GF-D8 (cell line): Measurements from ENCODE around the gene RAB3GAP1.
"Not testable (repeated sequence)": the region's sequence is repeated elsewhere in the genome, so short reads cannot be mapped to it uniquely, and the experiment has no call there.

Source experiments
- DNase-seq: peaks from one replicate; lab custom pipeline; 2025; lab: John Stamatoyannopoulos, UW

The RAB3GAP1 gene

DNA sequence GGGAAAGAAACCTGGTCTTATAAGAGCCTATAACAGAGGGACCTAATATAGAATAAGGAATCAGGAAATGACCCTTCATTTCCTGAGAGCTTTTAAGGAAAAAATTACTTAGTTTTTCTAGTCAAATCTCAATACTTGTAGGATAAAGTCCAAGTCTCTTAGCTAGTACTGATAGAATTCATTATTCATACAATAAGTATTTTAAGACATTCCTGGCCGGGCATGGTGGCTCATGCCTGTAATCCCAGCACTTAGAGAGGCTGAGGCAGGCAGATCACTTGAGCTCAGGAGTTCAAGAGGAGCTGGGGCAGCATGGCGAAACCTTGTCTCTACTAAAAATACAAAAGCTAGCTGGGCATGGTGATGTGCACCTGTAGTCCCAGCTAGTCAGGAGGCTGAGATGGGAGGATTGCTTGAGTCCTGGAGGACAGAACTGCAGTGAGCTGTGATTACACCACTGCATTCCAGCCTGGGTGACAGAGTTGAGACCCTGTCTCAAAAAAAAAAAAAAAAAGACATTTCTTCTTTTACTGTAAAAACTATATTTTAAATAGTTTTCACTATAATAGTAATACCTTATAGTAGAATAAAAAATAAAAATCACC lies 3.2 kb downstream of the RAB3GAP1 start:
- no peak for DNase-seq

DNA sequence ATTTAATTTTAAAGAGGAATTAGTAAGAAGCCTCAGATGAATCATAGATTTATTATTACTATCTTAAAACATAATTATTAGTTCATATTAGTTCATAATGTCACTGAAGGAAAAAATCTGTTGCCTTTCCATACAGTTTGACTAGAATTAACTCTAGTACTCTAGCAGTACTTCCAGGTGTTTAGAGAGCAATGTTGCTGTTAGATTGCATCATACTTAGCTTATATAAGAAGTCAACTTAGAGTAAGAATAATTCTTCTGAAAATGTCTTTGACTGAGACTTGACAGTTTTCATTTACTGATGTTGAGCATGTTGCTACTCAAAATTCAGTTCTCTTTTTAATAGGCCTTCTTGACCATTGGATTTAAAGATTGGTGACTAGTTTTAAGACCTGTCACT lies 4.7 kb downstream of the RAB3GAP1 start:
- DNase-seq: peak; percentile 17

- DNase-seq: no peak
These were observed 7.5 kb downstream of the RAB3GAP1 start for GRCh38 chr2:135059577-135059976.

DNA sequence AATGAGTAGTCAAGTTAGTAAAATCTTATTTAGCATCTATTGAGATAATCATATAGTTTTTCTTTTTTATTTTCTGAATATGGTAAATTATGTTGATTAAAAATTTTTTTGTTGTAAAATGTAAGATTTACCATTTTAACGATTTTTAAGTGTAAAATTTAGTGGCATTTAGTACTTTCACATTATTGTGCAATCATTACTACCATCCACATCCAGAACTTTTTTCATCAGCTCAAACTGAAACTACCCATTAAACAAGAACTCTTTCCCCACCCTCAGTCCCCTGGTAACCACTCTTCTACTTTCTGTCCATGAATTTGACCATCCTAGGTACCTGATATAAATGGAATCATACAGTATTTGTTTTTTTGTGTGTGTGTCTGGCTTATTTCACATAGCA lies 11.1 kb downstream of the RAB3GAP1 start:
- no peak for DNase-seq

DNA sequence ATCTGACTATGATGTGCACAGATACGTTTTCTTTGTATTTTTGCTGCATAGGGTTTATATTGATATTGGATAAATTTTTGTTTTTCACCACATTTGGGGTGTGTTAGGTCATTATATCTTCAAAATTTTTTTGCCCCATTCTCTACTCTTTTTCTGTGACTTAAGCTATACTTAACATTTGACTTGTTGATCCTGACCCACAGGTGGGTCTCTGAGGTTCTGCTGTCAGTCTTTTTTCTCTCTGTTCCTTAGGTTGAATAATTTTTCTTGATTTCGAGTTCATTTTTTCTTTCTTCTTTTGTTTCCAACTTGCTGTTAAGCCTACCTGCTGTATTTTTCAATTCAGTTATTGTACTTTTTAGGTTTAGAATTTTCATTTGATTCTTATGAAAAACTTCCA lies 12.1 kb downstream of the RAB3GAP1 start:
- no peak for DNase-seq

GRCh38 chr2:135066710-135067109 lies 14.6 kb downstream of the RAB3GAP1 start:
- no peak for DNase-seq

DNA sequence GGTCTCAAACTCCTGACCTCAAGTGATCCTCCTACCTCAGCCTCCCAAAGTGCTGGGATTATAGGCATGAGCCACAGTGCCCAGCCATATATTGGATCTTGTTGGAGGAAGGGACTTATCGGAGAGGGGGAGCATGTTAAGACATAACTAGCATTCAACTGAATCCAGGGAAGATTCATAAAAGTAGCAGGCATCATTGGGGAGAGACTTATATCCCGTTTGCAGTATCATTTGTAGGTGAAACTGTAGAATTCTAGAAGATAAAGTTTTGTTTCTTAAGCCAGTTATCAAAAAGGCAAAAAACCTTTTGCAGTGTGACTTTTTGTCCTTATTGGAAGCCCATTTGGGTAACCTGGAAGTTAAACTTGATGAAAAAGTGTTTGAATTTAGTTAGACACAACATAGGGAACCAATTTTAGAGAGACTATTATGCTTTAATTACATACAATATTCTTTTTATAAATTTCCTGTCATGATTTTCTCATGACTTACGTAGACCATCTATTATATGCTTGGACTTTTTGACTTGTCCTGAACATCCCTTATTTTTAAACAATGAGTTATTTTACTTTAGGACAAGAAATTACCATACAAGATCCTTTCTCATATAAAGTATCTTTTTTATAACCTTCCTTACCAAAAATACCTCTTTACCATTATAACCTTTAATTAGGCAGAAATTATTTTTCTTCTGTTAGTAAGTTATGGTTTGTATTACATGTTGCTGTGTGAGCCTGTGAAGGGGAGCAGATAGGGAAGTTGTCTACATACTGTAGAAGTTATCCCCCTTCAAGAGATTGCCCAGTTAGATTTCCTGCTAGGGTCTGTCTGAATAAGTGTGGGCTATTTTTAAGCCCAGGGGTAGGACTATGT lies 20.3 kb downstream of the RAB3GAP1 start:
- DNase-seq: no peak

DNA sequence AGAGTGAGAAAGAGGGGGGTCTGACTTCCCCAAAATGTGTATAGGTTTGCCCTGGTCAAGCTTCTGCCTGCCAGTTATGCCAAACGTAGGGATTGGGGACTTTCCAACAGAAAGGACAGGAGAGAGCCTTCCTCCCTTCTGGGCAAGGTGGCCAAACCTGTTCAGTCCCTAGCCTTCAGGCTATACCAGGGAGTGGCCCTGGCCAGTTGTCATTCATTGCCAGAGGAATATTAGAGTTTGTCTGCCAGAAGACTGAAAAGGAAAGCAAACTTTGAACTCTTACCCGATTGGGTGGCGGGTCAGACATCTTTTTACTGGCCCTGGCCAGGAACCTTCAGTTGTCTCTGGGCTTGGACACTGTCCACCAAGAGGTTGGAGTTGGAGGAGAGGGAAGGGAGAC lies 22.1 kb downstream of the RAB3GAP1 start:
- DNase-seq: no peak

- DNase-seq: no peak
These were observed 24.5 kb downstream of the RAB3GAP1 start for GRCh38 chr2:135076556-135076955.

DNA sequence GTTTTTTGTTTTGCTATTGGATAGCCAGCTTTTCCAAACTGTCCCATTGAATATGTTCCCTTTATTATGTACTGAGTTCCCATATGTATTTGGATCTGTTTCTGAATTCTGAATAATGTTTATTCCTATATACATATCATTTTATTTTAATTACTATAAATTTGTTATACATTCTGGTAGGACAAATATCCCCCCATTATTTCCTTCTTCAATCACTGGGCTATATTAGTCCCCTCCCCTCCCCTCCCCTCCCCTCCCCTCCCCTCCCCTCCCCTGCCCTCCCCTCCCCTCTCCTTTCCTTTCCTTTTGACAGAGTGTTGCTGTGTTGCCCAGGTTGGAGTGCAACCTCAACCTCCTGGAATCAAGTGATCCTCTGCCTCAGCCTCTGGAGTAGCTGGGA lies 26.3 kb downstream of the RAB3GAP1 start:
- no peak for DNase-seq

GRCh38 chr2:135086222-135086621 lies 34.1 kb downstream of the RAB3GAP1 start:
- DNase-seq: no peak

GRCh38 chr2:135089597-135089996 lies 37.5 kb downstream of the RAB3GAP1 start:
- DNase-seq: not testable (repeated sequence)

- DNase-seq: no peak
These were observed 39.6 kb downstream of the RAB3GAP1 start for GRCh38 chr2:135091681-135092080.

GRCh38 chr2:135093193-135093592 lies 41.1 kb downstream of the RAB3GAP1 start:
- DNase-seq: no peak

DNA sequence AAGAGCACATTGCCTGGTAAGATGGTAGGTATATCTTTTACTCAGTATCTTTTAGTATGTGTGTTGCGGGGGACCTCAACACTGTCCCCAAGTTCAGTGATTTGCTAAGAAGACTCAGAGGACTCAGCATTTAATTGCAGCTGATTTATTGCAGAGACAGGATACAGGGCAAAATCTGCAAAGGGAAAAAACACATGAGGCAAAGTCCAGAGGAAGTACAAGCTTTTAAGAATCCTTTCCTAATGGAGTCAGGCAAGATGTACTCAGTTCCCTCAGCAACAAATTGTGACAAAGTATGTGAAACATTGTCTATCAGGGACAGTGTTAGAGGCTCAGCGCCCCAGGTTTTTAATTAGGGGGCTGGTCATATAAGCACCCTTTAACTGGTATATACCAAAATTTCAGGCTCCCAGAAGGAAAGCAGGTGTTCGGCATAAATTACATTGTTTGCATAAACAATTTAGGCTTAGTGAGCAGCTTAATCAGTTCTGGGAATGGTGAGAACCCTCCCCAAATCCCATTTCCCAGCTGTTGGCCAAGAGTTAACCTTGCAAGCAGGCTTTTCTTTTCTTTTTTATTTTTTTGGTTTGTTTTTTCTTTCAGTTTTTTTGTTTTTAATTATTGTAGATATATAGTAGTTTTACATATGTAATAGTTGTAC lies 41.7 kb downstream of the RAB3GAP1 start:
- no peak for DNase-seq

DNA sequence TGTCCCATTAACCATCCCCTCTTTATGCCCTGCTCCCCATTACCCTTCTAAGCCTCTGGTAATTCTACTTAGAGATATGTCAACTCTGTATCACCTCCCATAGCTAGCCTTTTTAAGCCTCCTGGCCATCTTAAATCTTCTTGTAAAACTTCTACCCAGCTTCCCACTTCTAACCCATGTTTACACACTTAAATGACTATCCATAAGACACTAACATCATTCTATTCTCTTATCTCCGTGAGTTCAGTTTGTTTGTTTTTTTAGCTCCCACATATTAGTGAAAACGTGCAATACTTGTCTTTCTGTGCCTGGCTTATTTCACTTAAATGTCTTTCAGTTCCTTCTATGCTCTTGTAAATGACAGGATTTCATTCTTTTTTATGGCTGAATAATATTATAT lies 42.4 kb downstream of the RAB3GAP1 start:
- DNase-seq: no peak

- no peak for DNase-seq
These were observed 43.5 kb downstream of the RAB3GAP1 start for GRCh38 chr2:135095591-135095990.

DNA sequence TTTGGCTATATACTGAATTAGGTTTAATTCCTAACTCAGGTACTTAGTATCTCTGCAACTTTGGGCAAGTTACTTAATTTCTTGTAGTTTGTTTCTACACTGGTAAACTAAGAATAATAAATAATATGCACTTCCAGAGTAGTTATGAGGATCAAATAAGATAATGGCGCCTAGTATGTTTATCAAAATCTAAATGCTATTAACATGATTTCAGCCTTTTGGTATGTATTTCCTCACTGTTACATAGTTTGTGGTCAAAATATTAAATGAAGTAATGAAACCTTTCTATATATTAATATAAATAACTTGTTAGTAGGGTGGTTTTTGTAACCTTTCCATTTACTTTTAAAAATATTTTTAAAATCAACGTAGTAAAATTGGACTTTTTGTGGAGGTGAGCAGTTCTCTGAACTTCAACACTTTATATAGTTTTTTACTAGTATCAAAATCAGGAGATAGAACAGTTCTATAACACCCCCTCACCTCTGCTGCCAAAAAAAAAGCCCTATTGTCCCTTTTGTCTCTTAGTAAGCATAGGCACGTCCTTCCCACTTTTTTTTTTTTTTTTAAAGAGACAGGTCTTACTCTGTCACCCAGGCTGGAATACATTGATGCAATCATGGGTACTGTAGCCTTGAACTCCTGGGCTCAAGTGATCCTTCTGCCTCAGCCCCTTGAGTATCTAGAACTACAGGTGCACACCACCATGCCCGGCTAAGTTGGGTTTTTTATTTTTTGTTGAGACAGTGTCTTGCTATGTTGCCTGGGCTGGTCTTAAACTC lies 44.8 kb downstream of the RAB3GAP1 start:
- DNase-seq: no peak

- DNase-seq: no peak
These were observed 45.6 kb downstream of the RAB3GAP1 start for GRCh38 chr2:135097532-135098231.

DNA sequence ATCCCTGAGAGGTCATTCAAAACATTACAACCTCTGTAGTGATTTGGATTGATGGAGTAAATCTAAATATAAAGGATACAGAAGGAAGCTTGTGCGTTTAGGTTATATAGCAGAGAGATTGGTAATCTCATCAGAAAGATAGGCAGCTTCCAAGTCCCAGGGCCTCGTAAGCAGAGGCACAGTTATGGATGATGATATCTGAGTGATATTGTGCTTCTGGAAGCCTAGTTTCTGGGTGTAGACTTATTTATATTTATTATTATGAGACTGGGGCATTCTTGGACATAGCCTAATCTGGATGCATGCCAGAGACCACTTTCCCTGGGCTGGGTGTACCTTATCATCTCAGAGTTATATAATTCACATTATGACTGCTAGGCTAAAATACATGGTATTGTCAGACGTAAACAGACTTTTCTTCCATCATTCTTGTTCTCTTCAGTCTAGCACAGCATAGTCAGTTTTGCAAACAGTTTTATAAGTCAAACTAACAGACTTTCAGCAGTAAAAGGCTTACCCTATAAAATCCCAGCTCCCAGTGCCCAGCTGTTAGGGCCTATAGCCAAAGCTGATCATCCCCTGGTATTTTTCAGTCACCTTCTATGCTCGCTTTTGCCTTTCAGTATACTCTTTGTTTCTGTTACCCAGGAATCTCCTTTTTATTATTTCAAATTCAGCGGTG lies 47.9 kb downstream of the RAB3GAP1 start:
- DNase-seq: no peak

DNA sequence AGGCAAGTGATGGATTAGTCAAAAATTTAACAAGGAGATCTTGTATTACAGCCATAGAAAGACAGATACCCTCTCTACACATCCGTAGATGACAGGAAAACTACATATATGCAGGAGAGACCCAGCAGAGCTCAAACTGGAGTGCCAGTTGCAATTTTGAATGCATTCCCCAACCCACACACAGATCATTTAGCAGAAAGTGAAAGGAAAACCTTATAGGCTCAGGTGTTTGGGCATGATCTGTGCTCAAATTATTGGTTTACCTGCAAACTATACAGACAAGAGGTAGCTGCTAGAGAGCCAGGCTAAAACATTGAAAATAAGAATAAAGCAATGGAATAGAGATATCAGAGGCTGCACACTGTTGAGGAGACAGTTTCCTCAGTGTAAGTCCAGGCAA lies 51.8 kb downstream of the RAB3GAP1 start:
- DNase-seq: no peak
